Endothelial cell of umbilical vein (primary cell): ENCODE results near the gene FGF9. TPM values are rescaled to one million over a fixed set of nuclear protein-coding genes. Genes with fewer than 3 reads are reported as not detected.

Experiments used
- BruUV-seq: library from RNA; stranded (reverse); fragments of 400-500 nt; replicated peaks from 2 replicates; lab custom pipeline; 2021; lab: Mats Ljungman, UMichigan
- CTCF ChIA-PET: fragments of 300-600, 350-600 bp; sonication (Branson Sonifier 250); formaldehyde crosslinking; loops from one replicate; lab custom pipeline; 2021; ENCODE audit warnings: antibody characterized with exemption, inconsistent platforms; lab: Charles Lee
- POLR2A ChIA-PET: fragments of 300-600, 350-600 bp; sonication (Branson Sonifier 250); formaldehyde crosslinking; loops from one replicate; lab custom pipeline; 2021; ENCODE audit warnings: antibody characterized with exemption, inconsistent platforms; lab: Charles Lee
- DNase-seq: peaks from one replicate; pipeline ENCODE4 v3.0.0-alpha.2; 2011; ENCODE audit warnings: low read depth, low spot score
- FAIRE-seq: peaks from 2 replicates; lab custom pipeline; 2011; peaks lifted over from hg19 to GRCh38; lab: Jason Lieb, UNC
- H2AFZ ChIP-seq: 2 replicates; pipeline ENCODE4 v1.6.0; 2012; ENCODE audit warnings: low read depth, low read length, control low read depth, inconsistent platforms
- H3K27ac ChIP-seq: 2 replicates; pipeline ENCODE4 v1.5.1; 2011; ENCODE audit warnings: low read depth, mild to moderate bottlenecking, control low read depth, low read length, moderate library complexity; ENCODE audit not compliant: insufficient read depth
- H3K27me3 ChIP-seq, 2 experiments: 2 replicates each; pipeline versions ENCODE4 v1.6.0 to v1.6.1; 2011; ENCODE audit warnings: low read length in 2 of 2, mixed read lengths in 1 of 2; ENCODE audit not compliant: control insufficient read depth in 2 of 2, insufficient read depth in 2 of 2
- H3K36me3 ChIP-seq, 2 experiments: 2 replicates in 1 of 2; 3 replicates in 1 of 2; pipeline ENCODE4 v1.5.1; 2011; ENCODE audit warnings: low read length in 2 of 2, mild to moderate bottlenecking in 1 of 2, moderate library complexity in 1 of 2; ENCODE audit not compliant: control insufficient read depth in 2 of 2, insufficient read depth in 2 of 2; ENCODE audit errors: extremely low read depth in 1 of 2
- H3K4me1 ChIP-seq: 3 replicates; pipeline ENCODE4 v1.5.1; 2011; ENCODE audit warnings: mild to moderate bottlenecking, low read length; ENCODE audit not compliant: control insufficient read depth, insufficient read depth; ENCODE audit errors: extremely low read depth
- H3K4me2 ChIP-seq: 2 replicates; pipeline ENCODE4 v1.6.1; 2011; ENCODE audit warnings: low read length, control low read depth, mixed read lengths; ENCODE audit not compliant: insufficient read depth
- H3K4me3 ChIP-seq, 3 experiments: fragments of 200-600 bp in 1 of 3; sonication (generic), shearing (Covaris generic) in 1 of 3; replicated peaks in 1 of 3; 2 replicates each; pipeline ENCODE4 v1.5.1; 2011 to 2016; ENCODE audit warnings: control low read depth in 3 of 3, low read length in 3 of 3, mild to moderate bottlenecking in 2 of 3, inconsistent platforms in 1 of 3, low read depth in 1 of 3, moderate library complexity in 1 of 3; ENCODE audit not compliant: insufficient read depth in 1 of 3
- H3K79me2 ChIP-seq: 2 replicates; pipeline ENCODE4 v1.6.0; 2012; ENCODE audit warnings: low read length, inconsistent platforms; ENCODE audit not compliant: control insufficient read depth, insufficient read depth
- H3K9ac ChIP-seq: replicated peaks from 2 replicates; pipeline ENCODE3; 2011; ENCODE audit warnings: low read length, control low read depth; ENCODE audit not compliant: insufficient read depth; ENCODE audit errors: extremely low read depth
- H3K9me1 ChIP-seq: replicated peaks from 3 replicates; pipeline ENCODE4 v1.6.0; 2011; ENCODE audit warnings: mild to moderate bottlenecking, low read length; ENCODE audit not compliant: control insufficient read depth, insufficient read depth; ENCODE audit errors: extremely low read depth
- H3K9me3 ChIP-seq: replicated peaks from 2 replicates; pipeline ENCODE4 v1.5.1; 2012; ENCODE audit warnings: low read length, inconsistent platforms; ENCODE audit not compliant: control insufficient read depth, insufficient read depth
- H4K20me1 ChIP-seq: replicated peaks from 2 replicates; pipeline ENCODE3; 2011; ENCODE audit warnings: mild to moderate bottlenecking, low read length; ENCODE audit not compliant: control insufficient read depth, insufficient read depth; ENCODE audit errors: extremely low read depth
- CTCF ChIP-seq, 2 donors: IDR thresholded peaks; 1 replicate in 1 of 2; 2 replicates in 1 of 2; pipeline ENCODE4 v1.5.1; 2011; ENCODE audit warnings: low read length in 2 of 2, mild to moderate bottlenecking in 2 of 2, moderate library complexity in 2 of 2, control low read depth in 1 of 2, inconsistent platforms in 1 of 2, low read depth in 1 of 2; ENCODE audit not compliant: insufficient read depth in 1 of 2; ENCODE audit errors: extremely low read depth in 1 of 2
- EZH2 ChIP-seq: IDR thresholded peaks from 2 replicates; pipeline ENCODE4 v1.6.1; 2012; ENCODE audit warnings: borderline replicate concordance, low read depth, mild to moderate bottlenecking, moderate library complexity, low read length, inconsistent platforms; ENCODE audit not compliant: severe bottlenecking
- FOS ChIP-seq: IDR thresholded peaks from 2 replicates; pipeline ENCODE4 v1.6.1; 2011; ENCODE audit warnings: mild to moderate bottlenecking, low read length, moderate library complexity, borderline replicate concordance; ENCODE audit not compliant: insufficient read depth
- GATA2 ChIP-seq: IDR thresholded peaks from 2 replicates; pipeline ENCODE4 v1.7.0; 2011; ENCODE audit warnings: low read depth, mild to moderate bottlenecking, moderate library complexity, mixed read lengths, low read length; ENCODE audit not compliant: insufficient read length, insufficient read depth
- JUN ChIP-seq: IDR thresholded peaks from 2 replicates; pipeline ENCODE4 v1.6.1; 2011; ENCODE audit warnings: borderline replicate concordance, low read depth; ENCODE audit not compliant: insufficient read length, insufficient read depth
- MAX ChIP-seq: IDR thresholded peaks from 2 replicates; pipeline ENCODE4 v1.6.1; 2011; ENCODE audit not compliant: insufficient read depth, insufficient read length
- MYC ChIP-seq: IDR thresholded peaks from one replicate; pipeline ENCODE4 v1.6.1; 2011; ENCODE audit warnings: mild to moderate bottlenecking, low read depth, low read length
- POLR2A ChIP-seq: IDR thresholded peaks from 2 replicates; pipeline ENCODE4 v1.6.1; 2012; ENCODE audit warnings: low read depth, mild to moderate bottlenecking, control low read depth, low read length
- POLR2AphosphoS5 ChIP-seq: IDR thresholded peaks from 2 replicates; pipeline ENCODE4 v1.6.1; 2012; ENCODE audit warnings: low read depth, mild to moderate bottlenecking, control low read depth, low read length, moderate library complexity; ENCODE audit not compliant: insufficient read depth
- dilution Hi-C: fragments of 300-500 bp; cut with MboI; formaldehyde crosslinking; loops from one replicate; pipeline ENCODE4 v1.15.0; 2019; ENCODE audit warnings: low sequenced_read_pairs; ENCODE audit not compliant: extremely low pct_ligation_motif_present
- intact Hi-C: fragments of 100-400 bp; cut with micrococcal nuclease; formaldehyde crosslinking; loops from one replicate; pipeline ENCODE4 v1.10.0; 2022
- polyA plus RNA-seq, 4 experiments: library from polyadenylated mRNA; depleted of rRNA in 3 of 4; stranded (reverse) in 3 of 4; unstranded in 1 of 4; fragments of >200 nt; gene quantifications; 2 replicates each; pipeline versions ENCODE4 v1.2.1 to v1.2.3, GENCODE V29; 2011 to 2012; ENCODE audit warnings: missing spikeins in 1 of 4
- total RNA-seq: library from RNA; stranded (reverse); gene quantifications from 2 replicates; pipeline ENCODE4 v1.2.3, GENCODE V29; 2021

Gene FGF9
- total and polyA plus RNA-seq, 2 donors (not counting 3 experiments of a cell fraction or from before 2014, with no cell fraction given) = not detected

GRCh38 chr13:21672796-21673538 is 2.1 kb downstream of the FGF9 start:
- no peak for FAIRE-seq
- H3K4me3 ChIP-seq = no peak overlapping the region
- H3K9me3 ChIP-seq = no peaks in the 10 kb centered on the region
- H3K9me1 ChIP-seq = no peaks in the 10 kb centered on the region
- DNase-seq = no peak
- no peak overlapping the region for H3K9ac ChIP-seq
- H3K27ac ChIP-seq = no peak overlapping the region
- H3K36me3 ChIP-seq = no peaks in the 10 kb centered on the region
- ChIA-PET POLR2A (interaction anchor here (0.6 kb wide), 1 partner anchor 1475 kb away, joined by 6 read pairs; no protein-coding TSS in a partner anchor), CTCF (interaction anchor here (1.2 to 1.3 kb wide), 2 partner anchors 8 to 35 kb away, joined by 3 read pairs; no protein-coding TSS in a partner anchor)
- peak overlapping the region; percentile 28 for H3K4me2 ChIP-seq
- intact Hi-C loops (loop anchor here (5.0 kb wide), 1 partner anchor 376 kb away; no protein-coding TSS in a partner anchor), dilution Hi-C loops (no loop called here)
- peaks cover 56 to 85% of the 10 kb centered on the region in 2 experiments for H3K27me3 ChIP-seq
- peak; percentile 64 for TF ChIP-seq EZH2
- no peak for TF ChIP-seq JUN
- H3K4me1 ChIP-seq = peaks cover 19% of the 10 kb centered on the region
- no peak overlapping the region for H2AFZ ChIP-seq
- no TSS peak for BruUV-seq
- H4K20me1 ChIP-seq = no peaks in the 10 kb centered on the region
- H3K79me2 ChIP-seq = no peaks in the 10 kb centered on the region

- H3K4me2 ChIP-seq = peak overlapping the region; percentile 28
- dilution Hi-C loops (no loop called here), intact Hi-C loops (loop anchor here (5.0 kb wide), 1 partner anchor 376 kb away; no protein-coding TSS in a partner anchor)
- H3K36me3 ChIP-seq = no peaks in the 10 kb centered on the region
- H3K4me3 ChIP-seq = peak overlapping the region in 1 of 3 experiments; percentile 48
- no peak for TF ChIP-seq EZH2
- no peak for TF ChIP-seq MAX
- no peak for TF ChIP-seq POLR2AphosphoS5
- no peak for TF ChIP-seq MYC
- no peak for TF ChIP-seq POLR2A
- no peak for TF ChIP-seq JUN
- TF ChIP-seq FOS = no peak
- no peak for TF ChIP-seq CTCF (IDR thresholded peaks at IDR 0.05; ENCODE audit: extremely low read depth in 1 of 2, insufficient read depth in 1 of 2, low read depth in 1 of 2, low read length in 2 of 2)
- TF ChIP-seq GATA2 = no peak
- no peak overlapping the region for H3K27ac ChIP-seq
- H3K9ac ChIP-seq = no peak overlapping the region
- no peaks in the 10 kb centered on the region for H4K20me1 ChIP-seq
- ChIA-PET POLR2A (no interaction called here), CTCF (interaction anchor here (1.2 to 1.3 kb wide), 2 partner anchors 9 to 35 kb away, joined by 3 read pairs; no protein-coding TSS in a partner anchor)
- FAIRE-seq (no peak), DNase-seq (no peak)
- peak overlapping the region; percentile 15 for H2AFZ ChIP-seq
- BruUV-seq = no TSS peak
- H3K79me2 ChIP-seq = no peaks in the 10 kb centered on the region
- H3K4me1 ChIP-seq = peaks cover 19% of the 10 kb centered on the region
- H3K9me1 ChIP-seq = no peaks in the 10 kb centered on the region
- no peaks in the 10 kb centered on the region for H3K9me3 ChIP-seq
- H3K27me3 ChIP-seq = peaks cover 51 to 84% of the 10 kb centered on the region in 2 experiments
These were observed 2.6 kb downstream of the FGF9 start for GRCh38 chr13:21673539-21673788.
